ENCODE data around the gene RSPO4. TPM values are rescaled to one million over a fixed set of nuclear protein-coding genes. Genes with fewer than 3 reads are reported as not detected.

Gene RSPO4
- total RNA-seq, 4 donors from 2014 or later: 0.30 to 0.66 (median 0.59) TPM; not detected in 1

DNA sequence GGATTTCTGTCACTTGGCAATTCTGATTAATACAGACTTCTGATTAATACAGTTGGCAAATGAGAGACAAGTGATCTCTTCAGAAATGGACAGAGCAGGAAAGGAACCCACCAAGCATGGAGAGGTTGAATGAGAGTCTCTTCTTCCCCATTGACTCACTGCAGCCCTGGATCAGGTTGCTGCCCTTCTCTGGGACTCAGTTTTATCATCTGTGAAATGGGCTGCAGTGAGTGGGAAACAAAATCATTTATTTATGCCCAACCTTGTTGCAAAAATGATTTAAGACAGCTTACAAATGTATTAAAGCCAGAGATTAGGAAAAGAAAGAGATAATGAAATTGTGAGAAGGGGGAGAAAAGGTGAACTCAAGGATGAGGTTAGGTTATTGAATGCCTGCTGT is 20.8 kb upstream of the RSPO4 start:
- Histone ChIP-seq H3K4me3 (no peak overlapping the region), H3K27ac (no peak overlapping the region), H3K4me1 (no peaks in the 10 kb centered on the region), H3K27me3 (no peaks in the 10 kb centered on the region), H3K9me3 (no peaks in the 10 kb centered on the region), H3K36me3 (no peaks in the 10 kb centered on the region)
- no peak for TF ChIP-seq EP300 (IDR thresholded peaks at IDR 0.05)
- no peak for TF ChIP-seq POLR2A (IDR thresholded peaks at IDR 0.05)
- TF ChIP-seq, protein P1, sequence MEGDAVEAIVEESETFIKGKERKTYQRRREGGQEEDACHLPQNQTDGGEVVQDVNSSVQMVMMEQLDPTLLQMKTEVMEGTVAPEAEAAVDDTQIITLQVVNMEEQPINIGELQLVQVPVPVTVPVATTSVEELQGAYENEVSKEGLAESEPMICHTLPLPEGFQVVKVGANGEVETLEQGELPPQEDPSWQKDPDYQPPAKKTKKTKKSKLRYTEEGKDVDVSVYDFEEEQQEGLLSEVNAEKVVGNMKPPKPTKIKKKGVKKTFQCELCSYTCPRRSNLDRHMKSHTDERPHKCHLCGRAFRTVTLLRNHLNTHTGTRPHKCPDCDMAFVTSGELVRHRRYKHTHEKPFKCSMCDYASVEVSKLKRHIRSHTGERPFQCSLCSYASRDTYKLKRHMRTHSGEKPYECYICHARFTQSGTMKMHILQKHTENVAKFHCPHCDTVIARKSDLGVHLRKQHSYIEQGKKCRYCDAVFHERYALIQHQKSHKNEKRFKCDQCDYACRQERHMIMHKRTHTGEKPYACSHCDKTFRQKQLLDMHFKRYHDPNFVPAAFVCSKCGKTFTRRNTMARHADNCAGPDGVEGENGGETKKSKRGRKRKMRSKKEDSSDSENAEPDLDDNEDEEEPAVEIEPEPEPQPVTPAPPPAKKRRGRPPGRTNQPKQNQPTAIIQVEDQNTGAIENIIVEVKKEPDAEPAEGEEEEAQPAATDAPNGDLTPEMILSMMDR (IDR thresholded peaks at IDR 0.05): no peak
- DNase-seq (ENCODE audit: low spot score in 2 of 2): no peak

DNA sequence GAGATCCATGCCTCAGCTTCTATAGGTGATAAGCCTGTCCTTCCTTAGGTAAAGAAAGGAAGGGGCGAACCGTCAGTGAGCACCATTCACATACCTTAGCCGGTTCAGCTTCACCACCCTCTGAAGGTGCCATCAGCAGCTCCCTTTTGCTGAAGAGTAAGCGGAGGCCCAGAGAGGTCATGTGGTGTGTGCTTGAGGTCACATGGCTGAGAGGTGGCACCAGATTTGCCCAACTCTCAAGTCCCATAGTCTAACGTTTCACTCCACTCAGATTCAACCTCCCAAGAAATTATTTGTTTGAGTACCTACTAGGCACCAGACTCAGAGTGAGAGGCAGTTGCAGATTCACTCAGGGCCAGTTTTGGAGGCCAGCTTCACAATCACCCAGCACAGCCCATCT is 18.5 kb upstream of the RSPO4 start:
- no peak overlapping the region for H3K27ac ChIP-seq
- no peak overlapping the region for H3K4me3 ChIP-seq
- TF ChIP-seq, protein P1 (IDR thresholded peaks at IDR 0.05): no peak
- TF ChIP-seq EP300 (IDR thresholded peaks at IDR 0.05): no peak
- TF ChIP-seq POLR2A (IDR thresholded peaks at IDR 0.05): no peak
- 89 to 92% methylated on average over 5 of the region's 5 CpGs for whole genome bisulfite sequencing, 2 donors
- no peaks in the 10 kb centered on the region for H3K9me3 ChIP-seq
- H3K27me3 ChIP-seq: no peaks in the 10 kb centered on the region
- H3K36me3 ChIP-seq: peaks cover 0 to 11% (median 0%) of the 10 kb centered on the region in 3 donors
- no peak for DNase-seq (ENCODE audit: low spot score in 2 of 2)
- H3K4me1 ChIP-seq: no peaks in the 10 kb centered on the region

DNA sequence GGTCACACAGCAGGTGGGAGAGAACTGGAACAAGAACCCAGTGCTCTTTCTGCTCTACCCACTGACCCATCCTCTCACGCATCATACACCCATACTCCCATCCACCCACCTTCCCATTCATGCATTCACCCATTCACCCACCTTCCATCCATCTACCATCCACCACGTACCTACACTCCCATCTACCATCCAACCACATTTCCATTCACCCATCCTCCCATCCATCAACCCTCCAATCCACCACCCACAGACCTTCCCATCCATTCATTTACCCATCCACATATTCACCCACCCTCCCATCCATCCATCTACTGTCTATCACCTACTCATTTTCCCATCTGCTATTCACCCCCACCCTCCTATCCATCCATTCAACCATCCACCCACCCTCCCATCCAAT is 17.2 kb upstream of the RSPO4 start:
- 50 to 69% methylated on average over 2 of the region's 2 CpGs for WGBS, 2 donors
- DNase-seq (ENCODE audit: low spot score in 2 of 2): no peak
- Histone ChIP-seq H3K27me3 (no peaks in the 10 kb centered on the region), H3K9me3 (no peaks in the 10 kb centered on the region), H3K4me1 (no peaks in the 10 kb centered on the region), H3K4me3 (no peak overlapping the region), H3K36me3 (peaks cover 0 to 11% (median 0%) of the 10 kb centered on the region in 3 donors), H3K27ac (no peak overlapping the region)
- TF ChIP-seq POLR2A (IDR thresholded peaks at IDR 0.05) (no peak), EP300 (IDR thresholded peaks at IDR 0.05) (no peak)
- TF ChIP-seq, protein P1 (IDR thresholded peaks at IDR 0.05): no peak

DNA sequence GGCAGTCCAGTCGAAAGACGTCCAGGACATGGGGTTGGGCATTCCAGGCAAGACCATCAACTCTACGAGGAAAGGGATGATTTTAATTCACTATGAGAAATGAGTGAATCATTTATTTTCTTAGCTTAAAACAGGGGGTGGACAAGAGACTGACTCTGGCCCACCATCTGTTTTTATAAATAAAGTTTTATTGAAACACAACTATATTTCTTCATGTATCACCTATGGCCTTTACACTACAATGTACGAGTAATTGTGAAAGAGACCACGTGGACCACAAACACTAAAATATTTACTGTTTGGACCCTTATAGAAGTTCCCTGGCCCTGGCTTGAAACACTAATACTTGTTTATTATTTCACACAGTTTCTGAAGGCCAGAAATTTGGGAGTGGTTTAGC is 15.6 kb upstream of the RSPO4 start:
- H3K27ac ChIP-seq: no peak overlapping the region
- WGBS, 2 donors: 58 to 68% methylated on average over 5 of the region's 5 CpGs
- no peaks in the 10 kb centered on the region for H3K27me3 ChIP-seq
- DNase-seq (ENCODE audit: low spot score in 2 of 2): no peak
- peaks cover 0 to 11% (median 0%) of the 10 kb centered on the region in 3 donors for H3K36me3 ChIP-seq
- no peak overlapping the region for H3K4me3 ChIP-seq
- no peaks in the 10 kb centered on the region for H3K4me1 ChIP-seq
- H3K9me3 ChIP-seq: no peaks in the 10 kb centered on the region
- TF ChIP-seq EP300 (IDR thresholded peaks at IDR 0.05) (no peak), POLR2A (IDR thresholded peaks at IDR 0.05) (no peak)
- TF ChIP-seq, protein P1 (IDR thresholded peaks at IDR 0.05): no peak

DNA sequence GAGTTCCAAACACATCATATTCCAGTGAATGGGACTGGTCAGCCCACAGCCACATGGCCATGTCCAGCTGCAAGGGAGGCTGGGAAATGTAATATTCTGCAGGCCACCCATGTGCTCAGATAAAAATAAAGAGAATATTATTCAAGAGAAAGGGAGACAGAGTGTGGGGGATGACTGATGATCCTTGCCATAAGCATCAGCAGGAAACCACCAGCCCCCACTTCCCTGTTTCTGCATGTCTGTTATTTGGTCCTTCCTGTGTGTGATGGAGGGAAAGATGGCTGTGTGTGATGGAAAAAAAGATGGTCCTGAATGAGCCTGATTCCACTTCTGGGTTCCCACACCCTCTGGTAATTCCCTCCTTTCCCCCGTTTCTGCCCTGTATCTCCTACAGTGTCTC is 13.1 kb upstream of the RSPO4 start:
- Histone ChIP-seq H3K27ac (no peak overlapping the region), H3K9me3 (no peaks in the 10 kb centered on the region), H3K4me1 (no peaks in the 10 kb centered on the region), H3K4me3 (no peak overlapping the region), H3K27me3 (no peaks in the 10 kb centered on the region), H3K36me3 (peaks cover 0 to 11% (median 0%) of the 10 kb centered on the region in 3 donors)
- TF ChIP-seq EP300 (IDR thresholded peaks at IDR 0.05) (no peak), POLR2A (IDR thresholded peaks at IDR 0.05) (no peak)
- TF ChIP-seq, protein P1 (IDR thresholded peaks at IDR 0.05): no peak
- DNase-seq (ENCODE audit: low spot score in 2 of 2): no peak
- whole genome bisulfite sequencing, 2 donors: 44 to 83% methylated on average over 1 of the region's 1 CpG
